Psoas muscle (tissue), 8 donors: Measurements from ENCODE around the gene CHTF18. TPM values are rescaled to one million over a fixed set of nuclear protein-coding genes. Genes with fewer than 3 reads are reported as not detected.

ENCODE experiments used
- ATAC-seq, 4 donors: fragments of 200-7000 bp; cut with Tn5 transposase; one replicate each; pipeline ENCODE4 v1.9.1; 2020; ENCODE audit warnings: moderate library complexity in 3 of 4, mild to moderate bottlenecking in 2 of 4
- DNase-seq, 2 donors: peaks; one replicate each; pipeline ENCODE4 v3.0.0-alpha.2; 2020
- H3K27ac ChIP-seq: fragments of 200-600 bp; one replicate; pipeline ENCODE4 v1.8.0; 2022
- H3K27me3 ChIP-seq, 3 donors: fragments of 200-600 bp in 1 of 3; one replicate each; pipeline versions ENCODE4 v1.6.1 to v1.8.0; 2013 to 2022; ENCODE audit warnings: low read length in 2 of 3, mild to moderate bottlenecking in 2 of 3, moderate library complexity in 1 of 3; ENCODE audit not compliant: insufficient read depth in 3 of 3
- H3K36me3 ChIP-seq, 2 donors: fragments of 200-600 bp in 1 of 2; one replicate each; pipeline versions ENCODE4 v1.6.1 to v1.8.0; 2013 to 2022; ENCODE audit warnings: low read depth in 1 of 2, mild to moderate bottlenecking in 1 of 2, moderate library complexity in 1 of 2; ENCODE audit not compliant: insufficient read depth in 1 of 2
- H3K4me1 ChIP-seq: fragments of 200-600 bp; one replicate; pipeline ENCODE4 v1.8.0; 2022
- H3K4me3 ChIP-seq: fragments of 200-600 bp; one replicate; pipeline ENCODE4 v1.8.0; 2022; ENCODE audit warnings: mild to moderate bottlenecking
- H3K9me3 ChIP-seq: fragments of 200-600 bp; one replicate; pipeline ENCODE4 v1.8.0; 2022
- WGBS, 3 donors: extraction: QIAGEN DNeasy Blood & Tissue Kit; methylation state at CpG; one replicate each; pipeline versions ENCODE4 v1.1.6 to v1.1.7; 2013; 5-methylcytosine and 5-hydroxymethylcytosine counted together
- intact Hi-C, 2 donors: fragments of 100-400 bp; cut with DNase I; formaldehyde crosslinking; loops; one replicate each; pipeline versions ENCODE4 v1.11.0 to v1.14.2; 2022
- polyA plus RNA-seq, 3 donors: library from polyadenylated mRNA; stranded (reverse); fragments of 200-250 nt; gene quantifications; one replicate each; pipeline ENCODE4 v1.2.3, GENCODE V29; 2013
- total RNA-seq, 4 donors: library from RNA; stranded (reverse); fragmentation: NEBNext Ultra II Directional in 2 of 4; extraction: Animal tissue kit (Norgen Biotek cat#: 25700) in 2 of 4; gene quantifications; one replicate each; pipeline versions ENCODE4 v1.2.1 to v1.2.4, GENCODE V29; 2021 to 2023
- TF ChIP-seq, protein P1 (sequence below): fragments of 200-600 bp; IDR thresholded peaks from one replicate; pipeline ENCODE4 v1.8.0; 2022; ENCODE audit warnings: antibody characterized with exemption
- donor health status: healthy with polysubstance abuse.
- donor health status: DM: no; HTN: no; CAD: no; lungs with moderate emphysema.
- donor health status: Bipolar disorder and iron deficiency.
- donor health status: healthy.
- donor health status: DM: yes; HTN: yes; CAD: no.
- donor health status: DM: no; HTN: no; CAD: no.
- donor health status: DM: no; HTN: no; CAD: no.
- donor health status: DM: yes; HTN: yes; CAD: no.

Gene CHTF18
- total and polyA plus RNA-seq, 7 donors, result 1.7 to 8.4 (median 3.9) TPM

DNA sequence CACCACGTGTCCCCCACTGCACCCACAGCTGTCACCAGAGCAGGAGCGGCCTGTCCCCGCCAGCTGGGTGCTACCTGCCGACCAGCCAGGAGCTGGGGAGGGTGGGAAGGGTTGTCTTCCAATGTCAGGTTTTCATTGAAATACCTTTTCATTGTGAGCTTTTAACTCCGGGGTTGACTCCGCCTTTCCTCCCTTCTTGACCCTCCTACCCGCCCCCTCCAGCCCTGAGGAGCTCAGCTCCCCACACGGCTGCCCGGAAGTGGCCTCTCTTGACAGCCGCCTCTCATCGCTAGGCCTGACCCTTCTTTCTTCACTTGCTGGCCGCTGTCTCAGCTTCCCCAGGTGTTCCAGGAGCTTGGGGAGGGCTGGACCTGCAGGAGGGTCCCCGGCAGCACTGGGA is 33.3 kb downstream of the CHTF18 start:
- 64 to 70% (median 64%) methylated on average over 13 of the region's 13 CpGs for WGBS, 3 donors
- DNase-seq (no peak), ATAC-seq (no peak)
- intact Hi-C loops, result no loop called here
- no peaks in the 10 kb centered on the region for H3K9me3 ChIP-seq
- no peaks in the 10 kb centered on the region for H3K36me3 ChIP-seq
- no peak overlapping the region for H3K4me3 ChIP-seq
- H3K27ac ChIP-seq, result no peak overlapping the region
- TF ChIP-seq, protein P1, sequence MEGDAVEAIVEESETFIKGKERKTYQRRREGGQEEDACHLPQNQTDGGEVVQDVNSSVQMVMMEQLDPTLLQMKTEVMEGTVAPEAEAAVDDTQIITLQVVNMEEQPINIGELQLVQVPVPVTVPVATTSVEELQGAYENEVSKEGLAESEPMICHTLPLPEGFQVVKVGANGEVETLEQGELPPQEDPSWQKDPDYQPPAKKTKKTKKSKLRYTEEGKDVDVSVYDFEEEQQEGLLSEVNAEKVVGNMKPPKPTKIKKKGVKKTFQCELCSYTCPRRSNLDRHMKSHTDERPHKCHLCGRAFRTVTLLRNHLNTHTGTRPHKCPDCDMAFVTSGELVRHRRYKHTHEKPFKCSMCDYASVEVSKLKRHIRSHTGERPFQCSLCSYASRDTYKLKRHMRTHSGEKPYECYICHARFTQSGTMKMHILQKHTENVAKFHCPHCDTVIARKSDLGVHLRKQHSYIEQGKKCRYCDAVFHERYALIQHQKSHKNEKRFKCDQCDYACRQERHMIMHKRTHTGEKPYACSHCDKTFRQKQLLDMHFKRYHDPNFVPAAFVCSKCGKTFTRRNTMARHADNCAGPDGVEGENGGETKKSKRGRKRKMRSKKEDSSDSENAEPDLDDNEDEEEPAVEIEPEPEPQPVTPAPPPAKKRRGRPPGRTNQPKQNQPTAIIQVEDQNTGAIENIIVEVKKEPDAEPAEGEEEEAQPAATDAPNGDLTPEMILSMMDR, result no peak
- no peaks in the 10 kb centered on the region for H3K4me1 ChIP-seq
- H3K27me3 ChIP-seq, result peaks cover 0 to 65% (median 22%) of the 10 kb centered on the region in 3 donors

DNA sequence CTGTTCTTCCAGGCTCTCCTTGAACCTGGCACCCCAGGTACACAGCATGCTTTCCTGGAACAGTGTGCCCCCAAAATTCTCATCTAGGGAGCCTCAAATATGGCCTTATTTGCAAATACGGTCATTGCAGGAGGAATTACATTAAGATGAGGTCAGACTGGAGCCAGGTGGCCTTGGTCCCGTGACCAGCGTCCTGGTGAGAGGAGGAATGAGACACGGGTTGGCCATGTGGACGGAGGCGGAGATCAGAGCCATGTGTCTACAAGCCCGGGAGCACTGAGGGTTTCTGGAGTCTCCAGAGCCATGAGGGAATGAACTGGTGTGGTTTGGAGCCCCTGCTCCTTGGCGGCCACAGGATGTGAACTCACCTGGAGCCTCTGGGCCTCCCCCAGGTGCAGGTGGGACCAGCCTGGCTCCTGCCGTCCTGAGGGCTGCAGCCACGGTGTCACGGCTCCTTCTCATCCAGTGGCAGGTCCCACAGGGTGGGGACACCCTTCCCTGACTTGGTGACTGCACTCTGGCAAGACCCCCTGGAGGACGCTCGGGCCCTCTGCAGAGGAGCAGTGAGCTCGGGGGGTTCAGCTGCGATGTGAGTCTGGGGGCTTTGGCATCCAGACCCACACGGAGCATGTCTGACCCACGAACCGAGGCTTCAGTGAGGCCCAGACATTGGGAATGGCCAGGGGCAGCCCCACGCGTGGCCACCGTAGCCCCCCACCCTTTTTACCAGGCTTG is 33.9 kb downstream of the CHTF18 start:
- intact Hi-C loops, result no loop called here
- Histone ChIP-seq H3K36me3 (no peaks in the 10 kb centered on the region), H3K27ac (no peak overlapping the region), H3K27me3 (peaks cover 0 to 59% (median 25%) of the 10 kb centered on the region in 3 donors), H3K4me3 (no peak overlapping the region), H3K4me1 (no peaks in the 10 kb centered on the region), H3K9me3 (no peaks in the 10 kb centered on the region)
- ATAC-seq (no peak), DNase-seq (no peak)
- 74 to 79% (median 77%) methylated on average over 21 of the region's 21 CpGs for WGBS, 3 donors
- TF ChIP-seq, protein P1, result no peak

DNA sequence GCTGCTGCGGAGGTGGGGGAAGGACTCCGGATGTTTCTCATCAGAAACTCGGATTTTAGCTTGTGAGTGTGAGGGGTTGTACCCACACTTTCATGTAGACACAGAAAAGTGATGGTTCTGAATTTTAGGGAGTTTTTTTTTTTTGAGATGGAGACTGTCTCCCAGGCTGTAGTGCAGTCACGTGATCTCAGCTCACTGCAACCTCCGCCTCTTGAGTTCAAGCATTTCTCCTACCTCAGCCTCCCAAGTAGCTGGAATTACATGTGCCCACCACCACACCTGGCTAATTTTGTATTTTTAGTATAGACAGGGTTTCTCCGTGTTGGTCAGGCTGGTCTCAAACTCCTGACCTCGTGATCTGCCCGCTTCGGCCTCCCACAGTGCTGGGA is 34.5 kb downstream of the CHTF18 start:
- intact Hi-C loops, result no loop called here
- Histone ChIP-seq H3K4me3 (no peak overlapping the region), H3K4me1 (no peaks in the 10 kb centered on the region), H3K36me3 (no peaks in the 10 kb centered on the region), H3K9me3 (no peaks in the 10 kb centered on the region), H3K27me3 (peaks cover 0 to 54% (median 26%) of the 10 kb centered on the region in 3 donors), H3K27ac (no peak overlapping the region)
- TF ChIP-seq, protein P1, result no peak
- whole genome bisulfite sequencing, 3 donors, result 90 to 96% (median 93%) methylated on average over 9 of the region's 9 CpGs
- no peak for ATAC-seq
- no peak for DNase-seq

DNA sequence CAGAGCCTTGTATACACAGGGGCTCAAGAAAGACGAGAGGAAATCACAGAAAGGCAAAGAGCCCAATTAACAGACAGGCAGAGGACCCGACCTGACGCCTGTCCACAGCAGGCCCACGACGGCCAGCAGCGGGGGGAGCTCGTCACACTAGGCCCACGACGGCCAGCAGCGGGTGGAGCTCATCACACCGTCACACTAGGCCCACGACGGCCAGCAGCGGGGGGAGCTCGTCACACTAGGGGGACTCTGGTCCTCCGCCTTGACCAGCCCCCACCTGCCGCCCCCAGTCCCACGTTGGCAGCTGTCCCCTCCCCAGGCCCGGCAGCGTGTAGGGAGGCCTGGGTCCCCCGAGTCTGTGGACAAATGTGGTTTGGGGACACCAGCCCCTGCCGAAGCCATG is 35.8 kb downstream of the CHTF18 start:
- no peak for DNase-seq
- Histone ChIP-seq H3K4me3 (no peak overlapping the region), H3K4me1 (no peaks in the 10 kb centered on the region), H3K27ac (no peak overlapping the region), H3K27me3 (peaks cover 0 to 41% (median 22%) of the 10 kb centered on the region in 3 donors), H3K9me3 (no peaks in the 10 kb centered on the region), H3K36me3 (no peaks in the 10 kb centered on the region)
- no peak for ATAC-seq
- WGBS, 3 donors, result 81 to 85% (median 84%) methylated on average over 22 of the region's 22 CpGs
- TF ChIP-seq, protein P1, result no peak
- intact Hi-C loops, result no loop called here

DNA sequence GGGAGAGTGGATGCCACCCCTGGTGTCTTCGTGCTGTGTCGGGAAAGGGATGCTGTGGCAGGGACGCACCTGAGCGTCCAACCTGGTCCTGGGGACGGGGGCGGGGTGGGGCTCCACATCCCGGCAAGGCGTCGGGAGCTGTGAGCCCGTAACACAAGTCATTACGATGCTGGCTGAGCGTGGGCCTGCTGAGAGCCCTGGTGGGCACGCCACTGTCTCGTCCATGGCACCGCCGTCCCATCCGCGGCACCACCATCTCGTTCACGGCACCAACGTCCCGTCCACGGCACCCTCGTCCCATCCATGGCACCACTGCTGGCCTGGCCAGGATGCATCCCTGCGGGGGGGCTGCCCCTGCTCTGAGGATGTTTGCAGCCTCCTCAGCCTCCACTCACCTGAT is 36.2 kb downstream of the CHTF18 start:
- WGBS, 3 donors, result 84 to 90% (median 87%) methylated on average over 23 to 25 of the region's 25 CpGs
- DNase-seq (no peak), ATAC-seq (no peak)
- Histone ChIP-seq H3K4me3 (no peak overlapping the region), H3K36me3 (no peaks in the 10 kb centered on the region), H3K4me1 (no peaks in the 10 kb centered on the region), H3K27ac (no peak overlapping the region), H3K27me3 (peaks cover 0 to 37% (median 22%) of the 10 kb centered on the region in 3 donors), H3K9me3 (no peaks in the 10 kb centered on the region)
- TF ChIP-seq, protein P1, result no peak
- intact Hi-C loops, result no loop called here
